T follicular helper cell (primary cell): Measurements from ENCODE around the gene SLC6A8.
"Not testable (repeated sequence)": the region's sequence is repeated elsewhere in the genome, so short reads cannot be mapped to it uniquely, and the experiment has no call there.

Source experiments
- DNase-seq: peaks from one replicate; pipeline ENCODE4 v3.0.0-alpha.2; 2020; ENCODE audit warnings: low read depth

The SLC6A8 gene

DNA sequence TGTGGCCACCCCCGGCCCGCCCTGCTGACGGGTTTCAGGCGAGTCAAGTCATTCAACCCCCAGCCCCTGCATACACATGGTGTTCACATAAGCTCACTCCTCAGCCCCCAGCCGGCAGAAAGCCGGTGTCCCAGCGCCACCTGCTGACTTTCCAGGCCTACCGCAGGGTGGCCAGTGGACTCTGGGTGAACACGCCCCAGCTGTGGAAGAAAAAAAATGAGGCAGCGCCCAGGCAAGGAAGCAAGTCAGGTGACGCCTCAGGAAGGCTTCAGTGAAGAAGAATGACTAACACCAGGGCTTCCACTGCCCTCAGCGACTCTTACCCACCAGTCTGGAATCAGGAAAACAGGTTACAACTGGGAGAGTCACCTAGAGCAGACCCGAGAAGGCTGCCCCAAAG lies 20.7 kb downstream of the SLC6A8 start:
- DNase-seq: peak; percentile 23

DNA sequence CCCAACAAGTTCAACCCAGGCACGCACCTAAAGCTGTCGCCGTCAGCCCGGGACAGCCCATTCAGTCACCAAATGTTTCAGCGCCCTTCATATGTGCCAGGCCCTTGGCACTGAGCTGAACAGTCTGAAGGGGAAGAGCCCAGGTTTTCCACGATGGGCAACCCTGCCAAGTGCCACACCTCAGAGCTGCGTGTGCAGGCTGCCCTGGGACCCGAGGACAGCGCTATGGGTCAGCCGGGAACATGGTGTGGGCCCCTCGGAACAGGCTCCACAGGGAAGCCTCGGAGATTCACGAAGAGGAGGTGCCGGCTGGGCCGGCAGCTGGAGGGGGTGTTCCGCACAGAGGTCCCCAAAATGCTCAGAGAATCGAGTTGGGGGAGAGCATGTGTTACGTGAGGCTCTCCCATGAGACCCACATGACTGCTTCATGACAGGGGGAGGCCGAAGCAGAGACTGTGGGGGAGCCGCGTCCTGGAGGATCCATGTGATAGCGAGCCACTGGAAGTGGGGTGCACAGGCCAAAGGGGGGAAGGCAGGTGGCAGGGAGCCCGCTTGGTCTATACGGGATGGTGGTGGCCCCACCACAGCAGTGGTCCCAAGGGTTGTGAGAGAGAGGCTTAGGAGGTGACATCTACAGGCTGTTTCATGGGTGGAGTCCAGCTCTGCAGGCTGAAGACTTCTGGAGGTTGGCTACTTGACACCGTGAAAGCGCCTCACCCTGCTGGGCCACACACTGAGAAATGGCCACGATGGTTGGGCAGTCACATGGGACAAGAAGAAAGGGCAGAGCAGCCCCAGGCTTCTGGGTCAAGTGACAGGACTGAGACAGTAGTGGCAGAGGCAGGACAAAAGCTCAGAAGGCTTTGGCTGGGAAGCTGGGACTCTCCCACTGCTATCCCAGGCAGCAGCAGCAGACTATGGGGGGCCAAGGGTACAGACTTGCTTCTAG lies 22.3 kb downstream of the SLC6A8 start:
- no peak for DNase-seq

- no peak for DNase-seq
Observed at GRCh38 chrX:153714256-153714655, 26.5 kb downstream of the SLC6A8 start.

- no peak for DNase-seq
Observed at GRCh38 chrX:153717445-153717844, 29.7 kb downstream of the SLC6A8 start.

GRCh38 chrX:153719238-153719637 lies 31.5 kb downstream of the SLC6A8 start:
- no peak for DNase-seq

GRCh38 chrX:153719701-153720100 lies 32.0 kb downstream of the SLC6A8 start:
- no peak for DNase-seq

- no peak for DNase-seq
Observed at GRCh38 chrX:153722704-153723350, 35.1 kb downstream of the SLC6A8 start.

GRCh38 chrX:153723351-153724251 lies 35.9 kb downstream of the SLC6A8 start:
- peak; percentile 49 for DNase-seq

- DNase-seq: peak; percentile 82
Observed at GRCh38 chrX:153724252-153725038, 36.7 kb downstream of the SLC6A8 start, which contains the start of the genes ABCD1 and BCAP31. Gene ABCD1 (plus strand): TSS chrX:153724856. CDS start chrX:153725267, 411 bp downstream. Gene BCAP31 (minus strand): TSS chrX:153724387. CDS start chrX:153723244, 1,143 bp downstream.

GRCh38 chrX:153725039-153725831 lies 37.5 kb downstream of the SLC6A8 start:
- DNase-seq: no peak

DNA sequence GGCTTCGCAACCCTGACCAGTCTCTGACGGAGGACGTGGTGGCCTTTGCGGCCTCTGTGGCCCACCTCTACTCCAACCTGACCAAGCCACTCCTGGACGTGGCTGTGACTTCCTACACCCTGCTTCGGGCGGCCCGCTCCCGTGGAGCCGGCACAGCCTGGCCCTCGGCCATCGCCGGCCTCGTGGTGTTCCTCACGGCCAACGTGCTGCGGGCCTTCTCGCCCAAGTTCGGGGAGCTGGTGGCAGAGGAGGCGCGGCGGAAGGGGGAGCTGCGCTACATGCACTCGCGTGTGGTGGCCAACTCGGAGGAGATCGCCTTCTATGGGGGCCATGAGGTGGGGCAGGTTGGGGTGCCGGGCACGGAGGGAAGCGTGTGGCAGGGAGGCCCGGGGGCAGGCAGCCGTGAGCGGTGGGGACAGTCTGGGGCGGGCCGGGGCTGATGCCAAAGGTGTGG lies 38.1 kb downstream of the SLC6A8 start:
- no peak for DNase-seq

DNA sequence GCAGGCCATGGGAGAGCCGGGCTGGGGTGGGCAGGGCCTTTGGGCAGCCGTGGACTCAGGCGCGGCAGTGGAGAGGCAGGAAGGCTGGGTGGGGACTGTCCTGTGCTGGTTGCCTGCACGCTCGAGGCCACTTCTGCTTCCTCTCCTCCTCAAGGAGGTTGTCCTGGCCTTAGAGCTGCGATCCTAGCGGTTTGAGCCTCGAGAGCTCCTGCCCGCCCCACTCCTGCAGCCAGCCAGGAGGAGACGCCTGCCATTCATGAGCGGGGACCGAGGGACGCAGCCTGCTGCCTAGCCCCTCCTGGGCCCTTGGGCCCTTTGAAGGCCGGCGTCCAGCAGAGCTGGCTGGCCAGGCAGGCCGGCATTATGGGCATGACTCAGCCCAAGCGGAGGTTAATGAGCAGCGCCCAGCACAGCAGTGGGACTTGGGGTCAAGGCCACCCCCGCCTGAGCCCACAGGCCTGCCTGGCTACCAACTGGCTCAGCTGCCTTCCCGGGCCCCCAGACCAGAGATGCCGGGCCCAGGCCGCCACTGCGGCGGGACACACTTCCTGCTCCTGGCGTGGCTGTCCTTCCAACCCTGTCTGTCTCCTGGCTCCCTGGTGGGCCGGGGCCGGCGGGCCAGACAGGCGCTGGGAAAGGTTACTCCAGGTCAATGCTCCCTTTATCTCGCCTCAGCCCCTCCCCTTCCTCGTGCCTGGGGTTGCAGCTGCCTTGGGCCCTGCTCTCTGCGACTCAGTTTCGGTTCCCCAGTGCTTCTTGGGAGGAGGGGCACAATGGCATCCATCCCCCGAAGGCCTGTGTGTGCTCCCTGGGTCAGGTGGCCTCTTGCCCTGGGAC lies 38.8 kb downstream of the SLC6A8 start:
- no peak for DNase-seq

GRCh38 chrX:153727123-153727931 lies 39.6 kb downstream of the SLC6A8 start:
- DNase-seq: no peak

- DNase-seq: no peak
Observed at GRCh38 chrX:153728095-153728494, 40.4 kb downstream of the SLC6A8 start.

- DNase-seq: no peak
Observed at GRCh38 chrX:153728951-153729631, 41.4 kb downstream of the SLC6A8 start.

GRCh38 chrX:153730115-153730514 lies 42.4 kb downstream of the SLC6A8 start:
- not testable (repeated sequence) for DNase-seq

DNA sequence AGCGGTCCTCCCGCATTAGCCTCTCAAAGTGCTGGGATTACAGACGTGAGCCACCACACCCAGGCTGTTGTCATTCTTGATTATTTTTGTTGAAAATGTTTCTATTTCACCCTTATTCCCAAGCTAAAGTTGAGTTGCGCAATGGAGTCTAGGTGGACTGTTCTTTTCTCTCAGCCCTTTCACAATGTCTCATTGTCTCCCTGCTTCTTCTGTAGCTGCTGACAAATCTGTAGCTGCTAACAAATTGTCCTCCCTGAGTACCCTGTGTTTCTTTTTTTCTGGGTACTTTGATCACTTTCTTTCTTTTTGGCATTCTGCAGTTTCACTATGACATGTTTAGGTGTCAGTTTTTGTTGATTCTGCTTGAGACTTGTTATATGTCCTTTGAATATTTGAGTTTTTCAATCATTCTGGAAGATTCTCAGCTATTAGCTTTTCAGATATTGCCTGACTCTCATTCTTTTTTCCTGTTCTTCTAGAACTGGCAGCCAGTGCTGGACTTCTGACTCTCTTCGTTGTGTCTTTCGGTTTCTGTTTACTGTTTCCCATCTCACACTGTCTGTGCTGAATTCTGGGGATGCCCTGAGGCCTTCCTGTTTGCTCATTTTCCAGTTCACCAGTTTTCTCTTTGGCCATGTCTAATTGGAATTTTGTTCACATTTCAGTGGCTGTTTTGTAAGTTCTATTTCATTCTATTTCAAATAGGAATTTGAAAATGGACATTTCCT lies 43.6 kb downstream of the SLC6A8 start:
- DNase-seq: no peak
